Dedifferentiated amniotic fluid mesenchymal stem cell (primary cell): ENCODE results near the gene JAKMIP3.

Experiments used
- DNase-seq: peaks from one replicate; pipeline ENCODE4 v3.0.0-alpha.2; 2016; ENCODE audit errors: extremely low spot score

JAKMIP3 gene

GRCh38 chr10:132097609-132098377 is 32.0 kb downstream of the JAKMIP3 start:
- no peak for DNase-seq

GRCh38 chr10:132098539-132099388 is 33.0 kb downstream of the JAKMIP3 start:
- no peak for DNase-seq

GRCh38 chr10:132099389-132100090 is 33.8 kb downstream of the JAKMIP3 start:
- DNase-seq = no peak

GRCh38 chr10:132100091-132100481 is 34.3 kb downstream of the JAKMIP3 start:
- no peak for DNase-seq

GRCh38 chr10:132100556-132101349 is 35.0 kb downstream of the JAKMIP3 start:
- DNase-seq = no peak

- no peak for DNase-seq
These were observed 35.8 kb downstream of the JAKMIP3 start for GRCh38 chr10:132101529-132101928.

GRCh38 chr10:132102071-132102716 is 36.4 kb downstream of the JAKMIP3 start:
- no peak for DNase-seq

- no peak for DNase-seq
These were observed 37.0 kb downstream of the JAKMIP3 start for GRCh38 chr10:132102717-132103110.

GRCh38 chr10:132103116-132103910 is 37.6 kb downstream of the JAKMIP3 start:
- DNase-seq = no peak

- no peak for DNase-seq
These were observed 38.3 kb downstream of the JAKMIP3 start for GRCh38 chr10:132104062-132104461.

GRCh38 chr10:132104471-132105301 is 38.9 kb downstream of the JAKMIP3 start:
- no peak for DNase-seq

- DNase-seq = no peak
These were observed 39.7 kb downstream of the JAKMIP3 start for GRCh38 chr10:132105302-132105995.

GRCh38 chr10:132106431-132106830 is 40.7 kb downstream of the JAKMIP3 start:
- no peak for DNase-seq

GRCh38 chr10:132107186-132107948 is 41.6 kb downstream of the JAKMIP3 start:
- DNase-seq = no peak

- DNase-seq = no peak
These were observed 42.5 kb downstream of the JAKMIP3 start for GRCh38 chr10:132107949-132108877.

- no peak for DNase-seq
These were observed 43.8 kb downstream of the JAKMIP3 start for GRCh38 chr10:132109341-132110110.
